Spinal cord (tissue), 10 donors: ENCODE measurements around the gene RAP1GAP2. TPM values are rescaled to one million over a fixed set of nuclear protein-coding genes. Genes with fewer than 3 reads are reported as not detected.
"Not testable (repeated sequence)": the region's sequence is repeated elsewhere in the genome, so short reads cannot be mapped to it uniquely, and the experiment has no call there.

Experiments
- DNase-seq, 6 donors: peaks; one replicate each; pipeline versions ENCODE4 v3.0.0 to v3.0.0-alpha.2; 2013 to 2015; ENCODE audit warnings: low spot score in 6 of 6, low read depth in 4 of 6
- H3K27ac ChIP-seq: one replicate; pipeline ENCODE4 v1.5.1; 2013; ENCODE audit warnings: low read depth, low read length, control low read depth
- H3K27me3 ChIP-seq: one replicate; pipeline ENCODE4 v1.6.1; 2013; ENCODE audit warnings: low read length; ENCODE audit not compliant: control insufficient read depth, insufficient read depth
- H3K36me3 ChIP-seq: one replicate; pipeline ENCODE4 v1.6.1; 2013; ENCODE audit warnings: low read length; ENCODE audit not compliant: control insufficient read depth, insufficient read depth
- H3K4me1 ChIP-seq: one replicate; pipeline ENCODE4 v1.6.1; 2013; ENCODE audit warnings: low read length; ENCODE audit not compliant: control insufficient read depth, insufficient read depth
- H3K4me3 ChIP-seq: one replicate; pipeline ENCODE4 v1.5.1; 2013; ENCODE audit warnings: low read depth, low read length, control low read depth
- H3K9me3 ChIP-seq: one replicate; pipeline ENCODE4 v1.6.1; 2013; ENCODE audit warnings: low read length; ENCODE audit not compliant: control insufficient read depth, insufficient read depth
- WGBS: methylation state at CpG from one replicate; pipeline ENCODE4 v1.1.5; 2013; ENCODE audit warnings: missing lambda C conversion rate; ENCODE audit not compliant: insufficient coverage; 5-methylcytosine and 5-hydroxymethylcytosine counted together
- polyA plus RNA-seq, 2 donors: library from polyadenylated mRNA; unstranded; fragments of 120-200 nt; gene quantifications; one replicate each; pipeline ENCODE4 v1.2.1, GENCODE V29; 2013; ENCODE audit not compliant: insufficient read length in 2 of 2
- total RNA-seq, 2 donors: library from RNA; depleted of rRNA in 1 of 2; stranded (reverse); fragments of 120-200 nt in 1 of 2; fragments of >200 nt in 1 of 2; gene quantifications; one replicate each; pipeline versions ENCODE4 v1.2.3 to v1.2.4, GENCODE V29; 2013 to 2014
- donor health status: healthy.

RAP1GAP2 gene
- total and polyA plus RNA-seq, 4 donors, result 7.4 to 22.0 (median 16.1) TPM

- DNase-seq, result no peak
- H3K4me3 ChIP-seq, result no peak overlapping the region
- no peaks in the 10 kb centered on the region for H3K9me3 ChIP-seq
- H3K4me1 ChIP-seq, result no peaks in the 10 kb centered on the region
- no peaks in the 10 kb centered on the region for H3K27me3 ChIP-seq
- H3K27ac ChIP-seq, result no peak overlapping the region
- H3K36me3 ChIP-seq, result no peaks in the 10 kb centered on the region
- no CpG with 5 or more reads among the region's 9 CpGs for WGBS
These were observed 92.1 kb downstream of the RAP1GAP2 start for GRCh38 chr17:2888326-2888725.

GRCh38 chr17:2889256-2889655 is 93.0 kb downstream of the RAP1GAP2 start:
- H3K27me3 ChIP-seq, result no peaks in the 10 kb centered on the region
- H3K27ac ChIP-seq, result no peak overlapping the region
- H3K9me3 ChIP-seq, result no peaks in the 10 kb centered on the region
- DNase-seq, result no peak
- peaks cover 2% of the 10 kb centered on the region for H3K36me3 ChIP-seq
- H3K4me1 ChIP-seq, result no peaks in the 10 kb centered on the region
- WGBS, result 81% methylated on average over 7 of the region's 8 CpGs
- H3K4me3 ChIP-seq, result no peak overlapping the region

- H3K9me3 ChIP-seq, H3K27me3 ChIP-seq, DNase-seq, H3K4me3 ChIP-seq, H3K36me3 ChIP-seq, H3K4me1 ChIP-seq, H3K27ac ChIP-seq: not testable (repeated sequence)
- 88% methylated on average over 3 of the region's 10 CpGs for WGBS
These were observed 94.5 kb downstream of the RAP1GAP2 start for GRCh38 chr17:2890778-2891177.

GRCh38 chr17:2892305-2892971 is 96.2 kb downstream of the RAP1GAP2 start:
- no peak for DNase-seq
- Histone ChIP-seq H3K4me3 (no peak overlapping the region), H3K36me3 (peaks cover 2% of the 10 kb centered on the region), H3K27me3 (no peaks in the 10 kb centered on the region), H3K4me1 (no peaks in the 10 kb centered on the region), H3K9me3 (no peaks in the 10 kb centered on the region), H3K27ac (no peak overlapping the region)
- WGBS, result 79% methylated on average over 7 of the region's 8 CpGs

GRCh38 chr17:2893422-2893914 is 97.2 kb downstream of the RAP1GAP2 start:
- H3K27ac ChIP-seq, result no peak overlapping the region
- WGBS, result 91% methylated on average over 20 of the region's 20 CpGs
- no peak overlapping the region for H3K4me3 ChIP-seq
- H3K4me1 ChIP-seq, result no peaks in the 10 kb centered on the region
- H3K36me3 ChIP-seq, result peaks cover 2% of the 10 kb centered on the region
- H3K27me3 ChIP-seq, result no peaks in the 10 kb centered on the region
- no peak for DNase-seq
- H3K9me3 ChIP-seq, result no peaks in the 10 kb centered on the region

- no peaks in the 10 kb centered on the region for H3K27me3 ChIP-seq
- no peaks in the 10 kb centered on the region for H3K4me1 ChIP-seq
- H3K9me3 ChIP-seq, result no peaks in the 10 kb centered on the region
- H3K27ac ChIP-seq, result no peak overlapping the region
- 82% methylated on average over 16 of the region's 17 CpGs for WGBS
- H3K4me3 ChIP-seq, result no peak overlapping the region
- DNase-seq, result no peak
- H3K36me3 ChIP-seq, result peaks cover 2% of the 10 kb centered on the region
These were observed 98.5 kb downstream of the RAP1GAP2 start for GRCh38 chr17:2894782-2895181.

- H3K27me3 ChIP-seq, result no peaks in the 10 kb centered on the region
- H3K4me1 ChIP-seq, result no peaks in the 10 kb centered on the region
- H3K36me3 ChIP-seq, result peaks cover 2% of the 10 kb centered on the region
- no peak overlapping the region for H3K27ac ChIP-seq
- WGBS, result 49% methylated on average over 6 of the region's 11 CpGs
- H3K9me3 ChIP-seq, result no peaks in the 10 kb centered on the region
- no peak overlapping the region for H3K4me3 ChIP-seq
- no peak for DNase-seq
These were observed 101.4 kb downstream of the RAP1GAP2 start for GRCh38 chr17:2897605-2898004.

GRCh38 chr17:2898255-2898926 is 102.2 kb downstream of the RAP1GAP2 start:
- Histone ChIP-seq H3K9me3 (no peaks in the 10 kb centered on the region), H3K27ac (no peak overlapping the region), H3K4me1 (peaks cover 7% of the 10 kb centered on the region), H3K4me3 (no peak overlapping the region), H3K27me3 (no peaks in the 10 kb centered on the region), H3K36me3 (peaks cover 2% of the 10 kb centered on the region)
- 73% methylated on average over 14 of the region's 15 CpGs for WGBS
- DNase-seq, result no peak

GRCh38 chr17:2899906-2900305 is 103.7 kb downstream of the RAP1GAP2 start:
- H3K9me3 ChIP-seq, result no peaks in the 10 kb centered on the region
- WGBS, result 82% methylated on average over 5 of the region's 9 CpGs
- H3K27me3 ChIP-seq, result no peaks in the 10 kb centered on the region
- DNase-seq, result no peak
- no peak overlapping the region for H3K27ac ChIP-seq
- no peak overlapping the region for H3K4me3 ChIP-seq
- peaks cover 20% of the 10 kb centered on the region for H3K4me1 ChIP-seq
- H3K36me3 ChIP-seq, result no peaks in the 10 kb centered on the region

GRCh38 chr17:2900842-2901241 is 104.6 kb downstream of the RAP1GAP2 start:
- no peak for DNase-seq
- H3K9me3 ChIP-seq, result no peaks in the 10 kb centered on the region
- H3K4me3 ChIP-seq, result no peak overlapping the region
- no peak overlapping the region for H3K27ac ChIP-seq
- peaks cover 20% of the 10 kb centered on the region for H3K4me1 ChIP-seq
- H3K27me3 ChIP-seq, result no peaks in the 10 kb centered on the region
- WGBS, result 95% methylated on average over 8 of the region's 9 CpGs
- H3K36me3 ChIP-seq, result peaks cover 4% of the 10 kb centered on the region
